Mesenchymal stem cell (in vitro differentiated cells and primary cell): ENCODE data around the gene SUPT3H.

Experiments
- DNase-seq: peaks from one replicate; pipeline ENCODE4 v3.0.0-alpha.2; 2013
- H2AFZ ChIP-seq: one replicate; pipeline ENCODE4 v1.6.1; 2013; ENCODE audit warnings: low read depth, mild to moderate bottlenecking, control low read depth, inconsistent platforms, low read length, moderate library complexity
- H2AK5ac ChIP-seq: 2 replicates; pipeline ENCODE4 v1.6.1; 2013; ENCODE audit warnings: low read length, moderate library complexity, mild to moderate bottlenecking, inconsistent platforms; ENCODE audit not compliant: severe bottlenecking
- H2BK120ac ChIP-seq: one replicate; pipeline ENCODE4 v1.6.1; 2013; ENCODE audit warnings: low read depth, mild to moderate bottlenecking, inconsistent platforms, low read length, moderate library complexity
- H2BK12ac ChIP-seq, 2 experiments: one replicate each; pipeline ENCODE4 v1.6.1; 2013; ENCODE audit warnings: inconsistent platforms in 2 of 2, low read length in 2 of 2, mild to moderate bottlenecking in 2 of 2, moderate library complexity in 2 of 2, control low read depth in 1 of 2
- H2BK15ac ChIP-seq: one replicate; pipeline ENCODE4 v1.6.1; 2013; ENCODE audit warnings: mild to moderate bottlenecking, low read depth, inconsistent platforms; ENCODE audit not compliant: poor library complexity, severe bottlenecking
- H2BK5ac ChIP-seq: 2 replicates; pipeline ENCODE4 v1.6.1; 2013; ENCODE audit warnings: low read depth, mild to moderate bottlenecking, low read length, control low read depth, inconsistent platforms; ENCODE audit not compliant: poor library complexity, severe bottlenecking
- H3K14ac ChIP-seq, 2 experiments: one replicate each; pipeline ENCODE4 v1.6.1; 2013; ENCODE audit warnings: inconsistent platforms in 2 of 2, low read length in 2 of 2, control low read depth in 1 of 2, mild to moderate bottlenecking in 1 of 2, moderate library complexity in 1 of 2
- H3K18ac ChIP-seq, 2 experiments: one replicate each; pipeline ENCODE4 v1.6.1; 2013; ENCODE audit warnings: inconsistent platforms in 2 of 2, low read length in 2 of 2, control low read depth in 1 of 2, low read depth in 1 of 2, mild to moderate bottlenecking in 1 of 2
- H3K23ac ChIP-seq, 2 experiments: one replicate each; pipeline ENCODE4 v1.6.1; 2013; ENCODE audit warnings: inconsistent platforms in 2 of 2, low read length in 2 of 2, mild to moderate bottlenecking in 2 of 2, moderate library complexity in 2 of 2, control low read depth in 1 of 2
- H3K27ac ChIP-seq: 2 replicates; pipeline ENCODE4 v1.5.1; 2013; ENCODE audit warnings: mild to moderate bottlenecking, moderate library complexity, low read length, control low read depth, inconsistent platforms; ENCODE audit not compliant: poor library complexity, severe bottlenecking
- H3K27me3 ChIP-seq, 2 experiments: 2 replicates each; pipeline versions ENCODE4 v1.6.1 to v1.7.0; 2013; ENCODE audit warnings: low read length in 2 of 2, mild to moderate bottlenecking in 2 of 2, moderate library complexity in 2 of 2, control low read depth in 1 of 2, inconsistent platforms in 1 of 2; ENCODE audit not compliant: control insufficient read depth in 1 of 2, insufficient read depth in 1 of 2
- H3K36me3 ChIP-seq, 2 experiments: 2 replicates each; pipeline versions ENCODE4 v1.6.1 to v1.7.0; 2013; ENCODE audit warnings: low read length in 2 of 2, control low read depth in 1 of 2, inconsistent platforms in 1 of 2, low read depth in 1 of 2, mild to moderate bottlenecking in 1 of 2; ENCODE audit not compliant: insufficient read depth in 2 of 2, control insufficient read depth in 1 of 2
- H3K4ac ChIP-seq, 2 experiments: one replicate each; pipeline ENCODE4 v1.6.1; 2013; ENCODE audit warnings: inconsistent platforms in 2 of 2, low read length in 2 of 2, mild to moderate bottlenecking in 2 of 2, moderate library complexity in 2 of 2, control low read depth in 1 of 2, low read depth in 1 of 2
- H3K4me1 ChIP-seq: 2 replicates; pipeline ENCODE4 v1.6.1; 2013; ENCODE audit warnings: low read depth, low read length, control low read depth; ENCODE audit not compliant: control insufficient read depth, insufficient read depth
- H3K4me2 ChIP-seq: 2 replicates; pipeline ENCODE4 v1.6.1; 2013; ENCODE audit warnings: low read length, mild to moderate bottlenecking, inconsistent platforms; ENCODE audit not compliant: poor library complexity, severe bottlenecking
- H3K4me3 ChIP-seq, 2 experiments: 2 replicates each; pipeline versions ENCODE4 v1.5.1 to v1.7.0; 2013; ENCODE audit warnings: low read length in 2 of 2, mild to moderate bottlenecking in 2 of 2, control low read depth in 1 of 2, low read depth in 1 of 2; ENCODE audit not compliant: insufficient read depth in 1 of 2
- H3K79me1 ChIP-seq: replicated peaks from 2 replicates; pipeline ENCODE4 v1.6.1; 2013; ENCODE audit warnings: mild to moderate bottlenecking, control low read depth, low read length, inconsistent platforms; ENCODE audit not compliant: poor library complexity, severe bottlenecking
- H3K9ac ChIP-seq: 2 replicates; pipeline ENCODE4 v1.7.0; 2013; ENCODE audit warnings: mild to moderate bottlenecking, low read length, moderate library complexity
- H3K9me3 ChIP-seq: 2 replicates; pipeline ENCODE4 v1.7.0; 2013; ENCODE audit warnings: mild to moderate bottlenecking, low read length; ENCODE audit not compliant: control insufficient read depth
- H4K8ac ChIP-seq: one replicate; pipeline ENCODE4 v1.6.1; 2013; ENCODE audit warnings: inconsistent platforms, mild to moderate bottlenecking, low read length, moderate library complexity
- H4K91ac ChIP-seq: one replicate; pipeline ENCODE4 v1.6.1; 2013; ENCODE audit warnings: mild to moderate bottlenecking, low read length, inconsistent platforms
- WGBS: methylation state at CpG from one replicate; pipeline ENCODE4 v1.1.7; 2013; ENCODE audit warnings: mixed read lengths; 5-methylcytosine and 5-hydroxymethylcytosine counted together

Gene SUPT3H

GRCh38 chr6:44921798-44922197 is 455.9 kb downstream of the SUPT3H start:
- Histone ChIP-seq H2AK5ac (no peak overlapping the region), H3K36me3 (no peaks in the 10 kb centered on the region), H3K9ac (no peak overlapping the region), H3K27me3 (no peaks in the 10 kb centered on the region), H2BK120ac (no peak overlapping the region), H4K91ac (no peak overlapping the region), H2BK15ac (no peak overlapping the region), H4K8ac (no peak overlapping the region), H2BK5ac (no peak overlapping the region), H3K4me3 (no peak overlapping the region), H3K18ac (no peak overlapping the region), H3K79me1 (no peaks in the 10 kb centered on the region), H3K4me2 (peak overlapping the region; percentile 22), H3K9me3 (no peaks in the 10 kb centered on the region), H3K14ac (no peak overlapping the region), H2AFZ (no peak overlapping the region), H3K4me1 (peaks cover 3% of the 10 kb centered on the region), H2BK12ac (no peak overlapping the region), H3K4ac (no peak overlapping the region), H3K23ac (peak overlapping the region in 1 of 2 experiments; percentile 35), H3K27ac (no peak overlapping the region)
- DNase-seq, result no peak
- WGBS, result 96% methylated on average over 3 of the region's 3 CpGs

DNA sequence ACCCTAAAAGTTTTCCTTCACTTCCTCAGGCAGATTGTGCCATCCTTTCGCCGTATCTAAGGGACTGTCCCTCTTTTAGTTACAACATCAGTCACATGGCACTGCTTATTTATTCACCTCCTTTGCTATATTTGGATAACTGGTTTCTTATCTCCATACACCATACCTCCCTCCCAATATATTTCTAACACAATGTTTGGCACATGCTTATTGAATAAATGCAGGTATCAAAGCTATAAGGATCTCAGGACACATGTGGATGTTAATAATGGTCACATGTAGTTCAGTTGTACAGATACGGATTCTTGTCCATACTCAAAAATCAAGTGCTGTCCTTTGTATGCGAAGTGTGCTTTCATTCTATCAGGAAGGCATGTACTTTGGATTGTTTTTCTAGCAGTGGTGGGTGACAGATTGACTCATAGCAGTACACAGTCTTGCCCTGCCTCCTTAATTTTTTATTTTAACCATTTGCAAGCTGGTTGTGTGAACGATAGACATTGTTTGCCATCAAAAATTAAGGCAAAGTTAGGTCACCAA is 456.7 kb downstream of the SUPT3H start:
- no peak overlapping the region for H3K18ac ChIP-seq
- no peaks in the 10 kb centered on the region for H3K36me3 ChIP-seq
- H4K91ac ChIP-seq, result no peak overlapping the region
- H2AK5ac ChIP-seq, result no peak overlapping the region
- H3K9me3 ChIP-seq, result no peaks in the 10 kb centered on the region
- 80% methylated on average over 5 of the region's 5 CpGs for WGBS
- H3K23ac ChIP-seq, result no peak overlapping the region
- H2BK120ac ChIP-seq, result no peak overlapping the region
- H3K4me3 ChIP-seq, result no peak overlapping the region
- H3K4me2 ChIP-seq, result no peak overlapping the region
- no peak for DNase-seq
- H2AFZ ChIP-seq, result no peak overlapping the region
- H3K14ac ChIP-seq, result no peak overlapping the region
- H3K27me3 ChIP-seq, result no peaks in the 10 kb centered on the region
- H3K9ac ChIP-seq, result no peak overlapping the region
- no peak overlapping the region for H2BK12ac ChIP-seq
- H3K27ac ChIP-seq, result no peak overlapping the region
- no peak overlapping the region for H2BK5ac ChIP-seq
- H4K8ac ChIP-seq, result no peak overlapping the region
- H3K4ac ChIP-seq, result no peak overlapping the region
- H3K4me1 ChIP-seq, result peaks cover 3% of the 10 kb centered on the region
- no peak overlapping the region for H2BK15ac ChIP-seq
- no peaks in the 10 kb centered on the region for H3K79me1 ChIP-seq

GRCh38 chr6:44918671-44919296 is 458.9 kb downstream of the SUPT3H start:
- Histone ChIP-seq H3K79me1 (no peaks in the 10 kb centered on the region), H3K27me3 (no peaks in the 10 kb centered on the region), H2AFZ (no peak overlapping the region), H4K91ac (no peak overlapping the region), H2BK120ac (no peak overlapping the region), H3K4me2 (no peak overlapping the region), H3K9me3 (no peaks in the 10 kb centered on the region), H3K9ac (no peak overlapping the region), H3K4me1 (peaks cover 3% of the 10 kb centered on the region), H3K18ac (no peak overlapping the region), H3K23ac (no peak overlapping the region), H4K8ac (no peak overlapping the region), H2BK12ac (no peak overlapping the region), H2BK5ac (no peak overlapping the region), H3K36me3 (no peaks in the 10 kb centered on the region), H3K27ac (no peak overlapping the region), H2AK5ac (no peak overlapping the region), H3K4me3 (peak overlapping the region in 1 of 2 experiments; percentile 1), H3K14ac (no peak overlapping the region), H3K4ac (no peak overlapping the region), H2BK15ac (no peak overlapping the region)
- DNase-seq, result no peak
- WGBS, result 92% methylated on average over 6 of the region's 6 CpGs

GRCh38 chr6:44917430-44917829 is 460.3 kb downstream of the SUPT3H start:
- 100% methylated on average over 1 of the region's 2 CpGs for WGBS
- Histone ChIP-seq H4K8ac (no peak overlapping the region), H3K27me3 (no peaks in the 10 kb centered on the region)

More at GRCh38 chr6:44917430-44917829, 460.3 kb downstream of the SUPT3H start:
- no peak overlapping the region for H4K91ac ChIP-seq
- H3K18ac ChIP-seq, result no peak overlapping the region
- H3K79me1 ChIP-seq, result no peaks in the 10 kb centered on the region
- no peak for DNase-seq
- no peak overlapping the region for H3K27ac ChIP-seq
- no peak overlapping the region for H2BK15ac ChIP-seq
- H3K4ac ChIP-seq, result no peak overlapping the region
- H3K4me3 ChIP-seq, result no peak overlapping the region
- no peak overlapping the region for H3K23ac ChIP-seq
- no peak overlapping the region for H3K9ac ChIP-seq
- H3K36me3 ChIP-seq, result no peaks in the 10 kb centered on the region
- H3K9me3 ChIP-seq, result no peaks in the 10 kb centered on the region
- H2AK5ac ChIP-seq, result no peak overlapping the region
- no peak overlapping the region for H2BK5ac ChIP-seq
- no peak overlapping the region for H2BK12ac ChIP-seq
- no peak overlapping the region for H3K14ac ChIP-seq
- no peak overlapping the region for H2AFZ ChIP-seq
- no peak overlapping the region for H2BK120ac ChIP-seq
- H3K4me1 ChIP-seq, result peaks cover 3% of the 10 kb centered on the region
- H3K4me2 ChIP-seq, result no peak overlapping the region
